GM12864 (cell line): Measurements from ENCODE around the gene MYOCD.

Source experiments
- DNase-seq: peaks from one replicate; pipeline ENCODE4 v3.0.0-alpha.2; 2011; ENCODE audit warnings: low read depth
- H3K4me3 ChIP-seq: 2 replicates; pipeline ENCODE4 v1.5.1; 2011; ENCODE audit warnings: mild to moderate bottlenecking, low read depth, low read length, control low read depth
- CTCF ChIP-seq: IDR thresholded peaks from 2 replicates; pipeline ENCODE4 v1.5.1; 2011; ENCODE audit warnings: low read depth, mild to moderate bottlenecking, moderate library complexity, low read length, control low read depth, inconsistent platforms; ENCODE audit errors: missing control alignments

Gene MYOCD

GRCh38 chr17:12643822-12644221 is 21.9 kb upstream of the MYOCD start:
- DNase-seq, result no peak
- no peak for TF ChIP-seq CTCF
- H3K4me3 ChIP-seq, result no peak overlapping the region

- DNase-seq, result no peak
- no peak for TF ChIP-seq CTCF
- H3K4me3 ChIP-seq, result no peak overlapping the region
Measured at GRCh38 chr17:12644623-12645022, 21.1 kb upstream of the MYOCD start.

- TF ChIP-seq CTCF, result no peak
- no peak for DNase-seq
Measured at GRCh38 chr17:12646761-12647422, 18.8 kb upstream of the MYOCD start.

GRCh38 chr17:12648498-12648897 is 17.2 kb upstream of the MYOCD start:
- no peak for TF ChIP-seq CTCF
- DNase-seq, result no peak
- no peak overlapping the region for H3K4me3 ChIP-seq

More at GRCh38 chr17:12646761-12647422, 18.8 kb upstream of the MYOCD start:
- no peak overlapping the region for H3K4me3 ChIP-seq

- DNase-seq, result no peak
- no peak for TF ChIP-seq CTCF
- H3K4me3 ChIP-seq, result no peak overlapping the region
Measured at GRCh38 chr17:12655936-12656335, 9.8 kb upstream of the MYOCD start.

- H3K4me3 ChIP-seq, result no peak overlapping the region
- DNase-seq, result no peak
- no peak for TF ChIP-seq CTCF
Measured at GRCh38 chr17:12656354-12656753, 9.3 kb upstream of the MYOCD start.

GRCh38 chr17:12659500-12659899 is 6.2 kb upstream of the MYOCD start:
- H3K4me3 ChIP-seq, result no peak overlapping the region

More at GRCh38 chr17:12659500-12659899, 6.2 kb upstream of the MYOCD start:
- TF ChIP-seq CTCF, result no peak
- DNase-seq, result no peak
